Measurements from ENCODE around the gene OTULIN.

The OTULIN gene

DNA sequence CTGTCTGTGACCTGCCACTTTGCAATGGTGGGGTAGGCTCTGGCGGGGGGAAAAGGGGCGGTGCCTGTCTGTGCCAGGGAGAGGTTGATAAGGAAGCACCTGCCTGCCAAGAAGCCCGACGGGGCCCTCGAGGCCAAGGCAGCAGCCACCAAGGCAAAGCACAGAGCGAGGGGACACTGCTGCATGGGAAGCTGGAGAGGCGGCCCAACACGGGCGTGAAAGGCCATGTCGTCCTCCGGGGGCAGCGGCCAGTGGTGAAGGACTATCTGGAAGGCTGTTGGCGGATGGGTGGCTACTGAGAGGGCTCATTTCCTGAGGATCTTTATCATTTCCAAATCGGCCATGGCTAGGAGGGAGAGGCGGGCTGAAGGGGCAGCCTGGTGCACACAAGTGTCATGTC lies 66.4 kb downstream of the OTULIN start:
- Histone ChIP-seq H3K4me3 (ENCODE audit: low read depth, low read length) (no peak overlapping the region), H3K4me1 (ENCODE audit: control insufficient read depth, insufficient read depth, low read length) (peaks cover 28% of the 10 kb centered on the region), H3K9me3 (ENCODE audit: control insufficient read depth, insufficient read depth, low read depth, low read length) (no peaks in the 10 kb centered on the region), H3K36me3 (ENCODE audit: control insufficient read depth, insufficient read depth, low read length) (no peaks in the 10 kb centered on the region), H3K9ac (ENCODE audit: low read length) (no peak overlapping the region), H3K27ac (ENCODE audit: low read depth, low read length) (no peak overlapping the region), H3K27me3 (ENCODE audit: control insufficient read depth, insufficient read depth, low read length) (no peaks in the 10 kb centered on the region)

GRCh38 chr5:14732991-14733390 lies 68.5 kb downstream of the OTULIN start:
- Histone ChIP-seq H3K9ac (ENCODE audit: low read length) (no peak overlapping the region), H3K27ac (ENCODE audit: low read depth, low read length) (no peak overlapping the region), H3K4me1 (ENCODE audit: control insufficient read depth, insufficient read depth, low read length) (peaks cover 14% of the 10 kb centered on the region), H3K36me3 (ENCODE audit: control insufficient read depth, insufficient read depth, low read length) (no peaks in the 10 kb centered on the region), H3K4me3 (ENCODE audit: low read depth, low read length) (no peak overlapping the region), H3K9me3 (ENCODE audit: control insufficient read depth, insufficient read depth, low read depth, low read length) (no peaks in the 10 kb centered on the region), H3K27me3 (ENCODE audit: control insufficient read depth, insufficient read depth, low read length) (no peaks in the 10 kb centered on the region)

DNA sequence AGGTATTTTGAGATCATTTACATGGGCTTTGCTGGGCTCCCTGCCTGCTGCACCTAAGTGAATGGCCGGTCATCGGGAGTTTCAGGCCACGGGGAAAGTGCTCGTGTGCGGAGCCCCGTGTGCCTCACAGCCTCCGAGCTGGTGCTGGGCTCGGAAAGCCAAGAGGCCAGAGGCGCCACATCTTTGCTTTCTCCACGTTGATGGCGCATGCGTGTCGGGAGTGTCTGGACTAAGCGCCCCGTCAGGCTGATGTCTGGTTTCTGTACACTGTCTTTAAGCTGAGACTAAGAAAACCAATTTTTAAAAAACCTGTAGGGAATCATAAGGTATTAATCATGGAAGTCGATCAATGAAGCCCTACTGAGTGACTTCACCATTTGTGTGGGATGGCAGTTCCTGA lies 69.1 kb downstream of the OTULIN start:
- Histone ChIP-seq H3K4me3 (ENCODE audit: low read depth, low read length) (no peak overlapping the region), H3K9me3 (ENCODE audit: control insufficient read depth, insufficient read depth, low read depth, low read length) (no peaks in the 10 kb centered on the region), H3K27ac (ENCODE audit: low read depth, low read length) (no peak overlapping the region), H3K36me3 (ENCODE audit: control insufficient read depth, insufficient read depth, low read length) (no peaks in the 10 kb centered on the region), H3K4me1 (ENCODE audit: control insufficient read depth, insufficient read depth, low read length) (peaks cover 8% of the 10 kb centered on the region), H3K9ac (ENCODE audit: low read length) (no peak overlapping the region), H3K27me3 (ENCODE audit: control insufficient read depth, insufficient read depth, low read length) (no peaks in the 10 kb centered on the region)

GRCh38 chr5:14734396-14734795 lies 69.9 kb downstream of the OTULIN start:
- Histone ChIP-seq H3K4me1 (ENCODE audit: control insufficient read depth, insufficient read depth, low read length) (peaks cover 5% of the 10 kb centered on the region), H3K27ac (ENCODE audit: low read depth, low read length) (no peak overlapping the region), H3K27me3 (ENCODE audit: control insufficient read depth, insufficient read depth, low read length) (no peaks in the 10 kb centered on the region), H3K9ac (ENCODE audit: low read length) (no peak overlapping the region), H3K36me3 (ENCODE audit: control insufficient read depth, insufficient read depth, low read length) (no peaks in the 10 kb centered on the region), H3K4me3 (ENCODE audit: low read depth, low read length) (no peak overlapping the region), H3K9me3 (ENCODE audit: control insufficient read depth, insufficient read depth, low read depth, low read length) (no peaks in the 10 kb centered on the region)

- Histone ChIP-seq H3K36me3 (ENCODE audit: control insufficient read depth, insufficient read depth, low read length) (no peaks in the 10 kb centered on the region), H3K4me1 (ENCODE audit: control insufficient read depth, insufficient read depth, low read length) (peaks cover 7% of the 10 kb centered on the region; the same call in 1 of the 2 replicates), H3K4me3 (ENCODE audit: low read depth, low read length) (no peak overlapping the region), H3K9me3 (ENCODE audit: control insufficient read depth, insufficient read depth, low read depth, low read length) (no peaks in the 10 kb centered on the region), H3K27ac (ENCODE audit: low read depth, low read length) (no peak overlapping the region), H3K9ac (ENCODE audit: low read length) (no peak overlapping the region), H3K27me3 (ENCODE audit: control insufficient read depth, insufficient read depth, low read length) (no peaks in the 10 kb centered on the region)
Measured at GRCh38 chr5:14735944-14736343, 71.4 kb downstream of the OTULIN start.

DNA sequence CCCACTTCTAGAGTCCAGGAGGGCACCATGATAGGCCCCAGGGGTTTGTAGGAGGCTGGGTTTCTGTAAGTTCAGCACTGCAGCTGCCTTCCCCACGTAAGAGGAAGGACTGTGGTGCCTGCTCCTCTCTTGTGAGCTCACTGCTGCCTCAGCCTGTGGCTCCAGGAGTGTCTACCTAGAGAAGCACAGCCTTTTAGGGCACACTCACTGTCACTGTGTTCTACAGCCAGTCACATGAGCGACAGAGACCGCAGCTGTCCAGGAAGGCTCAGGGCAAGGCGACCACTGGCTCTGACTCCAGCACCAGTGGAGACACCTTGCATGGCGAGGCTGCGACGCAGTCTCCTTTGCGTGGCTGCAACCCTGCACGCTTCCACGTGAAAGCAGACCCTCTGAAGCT lies 72.8 kb downstream of the OTULIN start:
- Histone ChIP-seq H3K9ac (ENCODE audit: low read length) (no peak overlapping the region), H3K9me3 (ENCODE audit: control insufficient read depth, insufficient read depth, low read depth, low read length) (no peaks in the 10 kb centered on the region), H3K4me3 (ENCODE audit: low read depth, low read length) (no peak overlapping the region), H3K27me3 (ENCODE audit: control insufficient read depth, insufficient read depth, low read length) (no peaks in the 10 kb centered on the region), H3K27ac (ENCODE audit: low read depth, low read length) (no peak overlapping the region), H3K36me3 (ENCODE audit: control insufficient read depth, insufficient read depth, low read length) (no peaks in the 10 kb centered on the region), H3K4me1 (ENCODE audit: control insufficient read depth, insufficient read depth, low read length) (peaks cover 19% of the 10 kb centered on the region)

- Histone ChIP-seq H3K27ac (ENCODE audit: low read depth, low read length) (no peak overlapping the region), H3K4me3 (ENCODE audit: low read depth, low read length) (no peak overlapping the region), H3K36me3 (ENCODE audit: control insufficient read depth, insufficient read depth, low read length) (no peaks in the 10 kb centered on the region), H3K4me1 (ENCODE audit: control insufficient read depth, insufficient read depth, low read length) (peaks cover 20% of the 10 kb centered on the region), H3K9ac (ENCODE audit: low read length) (no peak overlapping the region), H3K9me3 (ENCODE audit: control insufficient read depth, insufficient read depth, low read depth, low read length) (no peaks in the 10 kb centered on the region), H3K27me3 (ENCODE audit: control insufficient read depth, insufficient read depth, low read length) (no peaks in the 10 kb centered on the region)
Measured at GRCh38 chr5:14738050-14738449, 73.5 kb downstream of the OTULIN start.

GRCh38 chr5:14739538-14739937 lies 75.0 kb downstream of the OTULIN start:
- no peaks in the 10 kb centered on the region for H3K36me3 ChIP-seq (ENCODE audit: control insufficient read depth, insufficient read depth, low read length)
- no peaks in the 10 kb centered on the region for H3K27me3 ChIP-seq (ENCODE audit: control insufficient read depth, insufficient read depth, low read length)
- no peak overlapping the region for H3K4me3 ChIP-seq (ENCODE audit: low read depth, low read length)
- no peak overlapping the region for H3K27ac ChIP-seq (ENCODE audit: low read depth, low read length)
- no peak overlapping the region for H3K9ac ChIP-seq (ENCODE audit: low read length)
- H3K4me1 ChIP-seq (ENCODE audit: control insufficient read depth, insufficient read depth, low read length), result peaks cover 20% of the 10 kb centered on the region
- H3K9me3 ChIP-seq (ENCODE audit: control insufficient read depth, insufficient read depth, low read depth, low read length), result no peaks in the 10 kb centered on the region

GRCh38 chr5:14739981-14740380 lies 75.5 kb downstream of the OTULIN start:
- H3K36me3 ChIP-seq (ENCODE audit: control insufficient read depth, insufficient read depth, low read length), result no peaks in the 10 kb centered on the region
- H3K9ac ChIP-seq (ENCODE audit: low read length), result no peak overlapping the region
- peaks cover 20% of the 10 kb centered on the region for H3K4me1 ChIP-seq (ENCODE audit: control insufficient read depth, insufficient read depth, low read length)
- H3K27ac ChIP-seq (ENCODE audit: low read depth, low read length), result no peak overlapping the region
- no peak overlapping the region for H3K4me3 ChIP-seq (ENCODE audit: low read depth, low read length)
- no peaks in the 10 kb centered on the region for H3K27me3 ChIP-seq (ENCODE audit: control insufficient read depth, insufficient read depth, low read length)
- no peaks in the 10 kb centered on the region for H3K9me3 ChIP-seq (ENCODE audit: control insufficient read depth, insufficient read depth, low read depth, low read length)

DNA sequence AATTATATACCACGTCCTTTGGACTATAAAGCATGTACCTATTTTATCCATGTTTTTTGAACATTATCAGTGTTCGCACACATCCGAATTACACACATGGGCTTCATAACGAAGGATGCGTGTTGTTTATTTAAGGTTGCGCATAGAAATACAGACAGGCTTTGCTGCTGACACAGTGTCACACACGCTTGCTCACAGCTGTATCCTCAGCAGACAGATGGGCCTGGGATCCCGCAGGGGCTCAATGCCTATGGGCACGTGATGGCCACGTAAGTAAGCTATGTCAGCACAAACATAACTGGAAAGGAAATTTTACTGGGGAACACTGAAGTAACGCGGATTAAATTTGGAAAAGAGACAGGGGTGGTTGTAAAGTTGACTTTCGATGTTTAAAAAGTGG lies 76.6 kb downstream of the OTULIN start:
- H3K4me1 ChIP-seq (ENCODE audit: control insufficient read depth, insufficient read depth, low read length), result peaks cover 20% of the 10 kb centered on the region

DNA sequence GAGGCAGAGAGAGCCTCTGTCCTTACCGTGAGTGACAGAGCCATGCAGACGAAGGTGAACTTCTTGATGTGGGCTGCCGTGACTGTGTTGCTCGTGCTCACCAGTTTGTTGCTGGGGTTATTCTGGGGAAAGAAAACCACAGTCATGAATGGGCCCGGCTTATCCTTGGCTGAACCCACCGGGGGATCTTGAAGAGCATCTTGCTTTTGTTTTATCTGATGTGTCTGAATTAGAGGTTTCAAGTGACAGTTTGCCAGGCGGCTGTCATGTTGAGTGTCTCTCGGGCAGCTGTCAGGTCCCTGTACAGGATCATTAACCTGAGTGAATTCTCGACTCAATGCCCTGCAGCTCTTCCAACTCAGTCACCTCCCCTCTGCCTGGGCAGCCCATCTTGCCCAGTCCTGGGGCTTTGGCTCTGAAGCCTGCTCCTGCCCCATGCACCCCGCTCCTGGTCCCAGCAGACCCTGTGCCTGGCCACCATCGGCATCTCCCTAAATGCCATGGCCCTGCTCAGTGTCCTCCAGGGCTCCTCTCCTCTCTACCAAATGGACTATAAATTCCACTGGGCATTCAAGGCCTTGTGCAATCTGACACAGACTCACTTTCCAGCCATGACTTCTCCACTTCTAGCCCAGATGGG lies 77.4 kb downstream of the OTULIN start:
- Histone ChIP-seq H3K27me3 (ENCODE audit: control insufficient read depth, insufficient read depth, low read length) (no peaks in the 10 kb centered on the region), H3K27ac (ENCODE audit: low read depth, low read length) (no peak overlapping the region), H3K9me3 (ENCODE audit: control insufficient read depth, insufficient read depth, low read depth, low read length) (no peaks in the 10 kb centered on the region), H3K4me1 (ENCODE audit: control insufficient read depth, insufficient read depth, low read length) (peaks cover 20% of the 10 kb centered on the region), H3K4me3 (ENCODE audit: low read depth, low read length) (no peak overlapping the region), H3K9ac (ENCODE audit: low read length) (no peak overlapping the region), H3K36me3 (ENCODE audit: control insufficient read depth, insufficient read depth, low read length) (no peaks in the 10 kb centered on the region)

More for the DNA sequence above, 76.6 kb downstream of the OTULIN start:
- Histone ChIP-seq H3K27me3 (ENCODE audit: control insufficient read depth, insufficient read depth, low read length) (no peaks in the 10 kb centered on the region), H3K27ac (ENCODE audit: low read depth, low read length) (no peak overlapping the region), H3K36me3 (ENCODE audit: control insufficient read depth, insufficient read depth, low read length) (no peaks in the 10 kb centered on the region), H3K9me3 (ENCODE audit: control insufficient read depth, insufficient read depth, low read depth, low read length) (no peaks in the 10 kb centered on the region), H3K9ac (ENCODE audit: low read length) (no peak overlapping the region), H3K4me3 (ENCODE audit: low read depth, low read length) (no peak overlapping the region)

GRCh38 chr5:14742498-14742897 lies 78.0 kb downstream of the OTULIN start:
- no peaks in the 10 kb centered on the region for H3K9me3 ChIP-seq (ENCODE audit: control insufficient read depth, insufficient read depth, low read depth, low read length)
- H3K27me3 ChIP-seq (ENCODE audit: control insufficient read depth, insufficient read depth, low read length), result no peaks in the 10 kb centered on the region
- peaks cover 20% of the 10 kb centered on the region for H3K4me1 ChIP-seq (ENCODE audit: control insufficient read depth, insufficient read depth, low read length)
- H3K9ac ChIP-seq (ENCODE audit: low read length), result no peak overlapping the region
- H3K36me3 ChIP-seq (ENCODE audit: control insufficient read depth, insufficient read depth, low read length), result no peaks in the 10 kb centered on the region
- H3K27ac ChIP-seq (ENCODE audit: low read depth, low read length), result no peak overlapping the region
- H3K4me3 ChIP-seq (ENCODE audit: low read depth, low read length), result no peak overlapping the region

Data from HUES6 (cell line).